Dermis blood vessel endothelial cell (primary cell): ENCODE measurements around the gene SH3PXD2B. TPM values are rescaled to one million over a fixed set of nuclear protein-coding genes. Genes with fewer than 3 reads are reported as not detected.
"Not testable (repeated sequence)": the region's sequence is repeated elsewhere in the genome, so short reads cannot be mapped to it uniquely, and the experiment has no call there.

Source experiments
- DNase-seq: peaks from one replicate; pipeline ENCODE4 v3.0.0; 2010
- total RNA-seq: library from RNA; depleted of rRNA; stranded (reverse); fragments of >200 nt; gene quantifications from 2 replicates; pipeline ENCODE4 v1.2.3, GENCODE V29; 2014

The SH3PXD2B gene
- total RNA-seq, 1 donor from 2014 or later: 15.0 TPM

DNA sequence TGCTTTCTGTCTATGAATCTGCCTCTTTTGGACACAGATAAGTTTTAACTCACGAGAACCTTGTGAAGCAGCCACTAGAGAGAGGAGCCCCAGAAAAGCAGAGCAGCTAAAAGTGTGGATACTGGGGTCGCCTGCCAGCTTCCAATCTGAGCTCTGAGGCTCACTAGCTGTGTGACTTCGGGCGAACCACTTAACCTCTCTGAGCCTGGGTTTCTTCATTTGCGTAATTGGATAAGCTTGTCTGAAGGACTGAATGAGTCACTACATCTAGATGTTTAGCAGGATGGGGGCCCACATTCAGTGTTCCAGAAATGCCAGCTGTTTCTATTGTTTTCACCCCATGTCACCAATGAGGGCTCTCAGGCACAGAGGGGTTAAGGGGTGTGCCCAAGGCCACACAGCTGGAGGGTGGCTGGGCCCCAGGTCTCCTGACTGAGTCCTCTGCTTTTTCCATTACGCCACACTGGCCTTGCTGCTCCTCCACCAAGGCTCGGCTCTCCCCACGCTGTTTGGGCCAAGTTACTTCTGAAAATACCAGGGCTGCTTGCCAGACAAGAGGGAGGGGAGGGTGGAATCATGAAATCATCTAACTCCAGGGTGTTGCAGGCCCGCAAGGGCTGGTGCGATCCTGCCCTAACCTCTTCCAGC, 36.2 kb downstream of the SH3PXD2B start:
- peak; percentile 68 for DNase-seq

DNA sequence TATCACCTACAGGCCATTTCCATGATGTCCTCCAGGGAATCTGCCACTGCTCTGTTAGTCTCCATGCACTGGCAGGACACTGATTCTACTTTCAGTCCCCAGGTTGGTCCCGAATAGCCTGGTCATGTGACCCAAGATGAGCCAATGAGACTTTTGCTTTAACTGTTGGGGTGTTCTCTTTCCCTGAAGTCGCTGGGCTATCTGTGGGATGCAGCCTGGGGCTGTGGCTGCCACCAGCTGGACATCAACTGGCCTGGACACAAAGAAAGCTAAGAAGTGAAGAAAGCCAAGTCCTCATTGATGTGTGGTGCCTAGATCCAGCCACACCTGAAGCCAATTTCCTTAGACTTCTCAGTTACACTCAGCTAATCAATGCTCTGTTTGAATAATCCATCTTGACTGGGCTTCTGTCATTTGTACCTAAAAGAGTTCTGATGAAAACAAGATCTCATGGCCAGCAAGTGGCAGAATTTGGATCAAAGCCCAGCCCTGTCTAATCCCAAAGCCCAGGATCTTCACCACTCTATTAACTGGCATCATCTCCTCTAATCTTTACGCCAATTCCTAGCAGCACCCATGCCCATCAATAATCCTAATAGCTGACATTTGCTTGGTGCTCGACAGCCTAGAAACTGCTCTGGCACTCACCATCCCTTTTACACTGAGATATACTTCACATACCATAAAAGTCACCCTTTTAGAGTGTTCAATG, 37.0 kb downstream of the SH3PXD2B start:
- DNase-seq: no peak

DNA sequence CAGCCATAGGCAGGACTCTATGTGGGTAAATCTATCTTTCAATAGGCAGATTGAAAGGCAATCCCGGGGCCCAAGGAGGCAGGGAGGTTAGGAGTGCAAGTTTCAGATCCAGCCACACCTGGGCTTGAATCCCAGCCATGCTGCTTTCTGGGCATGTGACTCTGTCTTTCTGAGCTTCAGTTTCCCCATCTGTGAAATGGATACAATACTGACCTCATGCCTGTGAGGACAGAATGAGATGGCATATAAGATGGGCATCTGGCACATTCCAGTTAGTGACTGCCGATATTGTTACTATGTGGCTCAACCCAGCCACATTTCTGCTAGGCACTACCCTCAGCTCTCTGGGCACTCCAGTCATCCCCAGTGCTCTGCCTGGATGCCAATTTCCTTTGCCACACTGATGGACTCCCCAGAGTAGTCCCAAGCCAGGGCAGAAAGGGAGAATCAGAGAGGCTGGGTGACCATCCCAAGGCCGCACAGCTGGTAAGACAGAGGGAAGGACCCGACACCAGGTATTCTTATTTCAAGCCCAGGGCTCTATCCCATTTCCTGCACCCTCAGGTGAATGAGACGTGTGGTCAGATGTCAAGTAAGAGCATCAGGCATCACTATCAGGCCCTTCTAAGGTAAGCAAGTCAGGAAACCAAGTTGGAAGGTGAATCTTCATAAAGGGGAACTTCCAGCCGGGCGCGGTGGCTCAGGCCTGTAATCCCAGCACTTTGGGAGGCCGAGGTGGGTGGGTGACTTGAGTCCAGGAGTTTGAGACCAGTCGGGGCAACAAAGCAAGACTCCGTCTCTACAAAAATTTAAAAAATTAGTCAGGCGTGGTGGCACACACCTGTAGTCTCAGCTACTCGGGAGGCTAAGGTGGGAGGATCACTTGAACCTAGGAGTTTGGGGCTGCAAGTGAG, 38.7 kb downstream of the SH3PXD2B start:
- no peak for DNase-seq

DNA sequence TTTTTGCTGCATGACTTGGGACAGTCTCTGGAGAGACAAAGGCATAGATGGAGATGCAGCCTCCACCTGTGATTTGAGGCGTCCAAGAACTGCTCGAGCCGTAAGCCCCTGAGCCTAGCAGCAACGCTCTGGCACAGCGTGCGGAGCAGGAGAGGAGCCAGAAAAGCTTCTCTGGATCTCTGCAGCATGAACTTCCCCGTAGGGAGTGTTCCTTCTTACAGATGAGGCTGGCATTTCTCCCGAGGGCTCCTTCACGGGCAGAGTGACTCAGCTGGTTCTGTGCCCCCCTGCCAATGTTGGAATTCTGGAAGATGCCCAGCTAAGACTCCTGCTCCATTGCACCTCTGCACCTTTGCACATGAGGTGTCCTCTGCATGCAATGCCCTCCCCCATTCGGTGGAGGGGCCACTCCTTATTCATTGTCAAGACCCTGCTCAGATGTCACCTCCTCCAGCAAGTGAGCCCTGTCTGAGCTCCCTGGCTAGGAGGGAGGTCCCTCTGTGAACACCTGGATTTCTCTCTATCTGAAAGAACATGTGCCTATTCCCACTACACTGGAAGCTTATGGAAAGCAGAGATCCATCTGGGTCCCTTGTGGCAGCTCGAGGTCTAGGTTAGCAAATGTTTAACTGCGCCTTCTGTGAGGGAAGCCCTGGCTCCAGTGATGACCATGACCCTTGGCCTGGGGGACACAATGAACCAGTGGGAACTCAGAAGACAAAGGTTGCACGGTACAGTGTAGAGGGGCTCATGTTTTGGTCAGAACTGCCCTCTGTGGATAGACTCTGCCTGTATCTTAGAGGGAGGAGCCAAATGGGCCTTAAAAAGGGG, 39.6 kb downstream of the SH3PXD2B start:
- no peak for DNase-seq

DNA sequence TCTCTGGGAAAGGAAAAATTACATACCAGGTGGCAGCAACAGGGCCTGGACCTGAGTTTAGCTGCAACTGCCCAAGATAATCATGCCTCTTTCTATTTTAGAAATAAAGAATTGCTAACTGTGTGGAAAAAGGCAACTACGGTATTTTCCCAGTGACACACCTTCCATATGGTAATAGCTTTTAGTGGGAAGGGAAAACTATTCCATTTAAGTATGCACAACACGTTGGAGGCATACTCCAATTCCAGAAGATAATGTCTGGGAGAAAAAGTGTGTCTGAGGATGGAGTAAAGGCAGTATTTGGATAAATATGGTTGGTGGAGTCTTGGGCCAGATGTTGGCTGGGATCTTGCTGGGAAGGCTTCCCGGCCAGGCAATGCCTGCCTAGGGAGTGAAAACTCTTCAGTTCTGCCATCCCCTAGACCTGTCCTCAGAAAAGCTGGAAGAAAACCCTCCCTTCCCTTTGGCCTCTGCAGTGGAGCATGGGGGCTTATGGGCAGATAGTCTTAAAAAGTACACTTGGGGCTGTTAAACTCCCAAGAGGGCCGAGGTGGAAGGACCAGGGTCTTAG, 40.6 kb downstream of the SH3PXD2B start:
- no peak for DNase-seq

DNA sequence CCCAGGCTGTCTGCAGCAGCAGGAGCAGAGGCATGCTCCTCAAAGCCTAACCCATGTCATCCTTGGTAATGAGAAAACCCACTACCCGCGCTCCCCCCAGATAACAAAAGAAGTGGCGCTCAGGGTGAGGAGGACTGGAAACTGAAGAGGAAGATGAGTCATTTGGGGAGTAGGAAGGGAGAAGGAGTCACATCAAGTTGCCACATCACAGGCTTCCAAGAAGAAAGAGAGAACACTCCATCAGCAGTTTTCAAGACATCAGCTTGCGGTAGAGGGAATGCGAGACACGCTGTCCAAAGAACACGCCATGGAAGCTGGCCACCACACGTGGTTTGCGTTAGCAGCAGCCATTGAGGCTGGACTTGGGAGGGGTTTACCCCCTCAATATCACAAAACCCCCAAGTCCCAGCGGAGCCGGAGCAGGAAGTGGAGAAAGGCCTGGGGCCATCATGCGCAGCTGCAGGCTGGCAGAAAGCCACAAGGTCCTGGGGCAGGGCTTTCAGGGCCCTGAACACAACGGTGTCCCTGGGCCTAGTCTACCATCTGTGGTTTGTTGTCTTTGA, 41.5 kb downstream of the SH3PXD2B start:
- peak; percentile 80 for DNase-seq

DNA sequence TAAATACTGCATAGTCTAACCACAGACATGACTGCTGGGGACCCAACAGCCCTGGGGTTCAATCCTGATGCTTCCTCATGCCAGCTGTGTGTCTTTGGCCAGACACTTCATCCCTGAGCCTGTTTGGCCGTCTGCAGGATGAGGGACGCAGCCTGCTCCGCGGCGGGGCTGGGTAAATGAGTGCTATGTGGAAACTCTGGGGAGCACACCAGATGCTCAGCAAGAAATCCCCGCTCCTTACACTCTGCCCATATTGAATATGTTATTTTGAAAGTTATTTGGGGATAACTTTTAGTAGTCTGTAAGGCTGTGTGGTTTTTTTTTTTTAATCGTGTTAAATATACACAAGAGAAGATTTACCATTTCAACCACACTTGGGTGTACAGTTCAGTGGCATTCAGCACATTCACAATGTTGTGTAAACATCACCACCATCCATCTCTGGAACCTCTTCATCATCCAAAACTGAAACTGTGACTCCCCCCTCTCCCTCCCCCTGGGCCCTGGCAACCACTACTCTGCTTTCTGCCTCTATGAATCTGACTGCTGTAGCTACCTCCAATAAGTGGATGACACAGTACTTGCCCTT, 42.7 kb downstream of the SH3PXD2B start:
- DNase-seq: no peak

DNA sequence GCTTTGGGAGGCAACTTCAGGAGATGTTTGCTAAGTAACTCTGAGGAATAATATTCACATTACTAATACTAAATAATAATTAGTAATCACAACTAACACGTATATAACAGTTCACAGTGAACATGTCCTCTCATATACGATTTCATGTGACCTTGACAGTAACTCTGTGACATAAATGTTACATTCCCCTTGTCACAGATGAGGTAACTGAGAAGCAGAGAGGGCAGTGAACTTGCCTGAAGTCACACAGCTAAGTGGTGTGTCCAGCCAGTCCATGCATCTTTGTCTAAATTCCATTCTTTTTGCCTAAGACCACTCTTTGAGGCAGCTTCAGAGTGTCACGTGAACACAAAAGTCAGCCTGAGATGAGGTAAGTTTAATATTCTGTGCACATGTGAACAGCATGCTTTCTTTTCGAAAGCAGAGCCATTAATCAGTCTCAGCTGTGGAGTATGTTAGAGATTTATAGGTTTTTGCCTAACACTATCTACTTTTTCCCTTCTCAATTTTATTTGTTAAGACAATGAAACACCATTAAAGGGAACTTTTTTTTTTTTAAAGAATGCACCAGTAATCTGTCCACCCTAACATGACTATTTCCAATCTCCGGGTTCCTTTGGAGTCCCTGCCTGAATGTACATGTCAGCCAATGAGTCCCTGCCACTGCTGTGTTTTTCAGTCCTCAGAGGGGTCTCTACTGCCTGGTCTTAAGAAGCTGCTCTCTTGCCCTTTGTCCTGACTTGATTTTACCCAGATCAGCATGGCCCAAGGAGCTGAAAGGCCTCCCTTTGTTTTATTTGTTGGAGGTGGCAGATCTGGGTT, 43.5 kb downstream of the SH3PXD2B start:
- no peak for DNase-seq

DNA sequence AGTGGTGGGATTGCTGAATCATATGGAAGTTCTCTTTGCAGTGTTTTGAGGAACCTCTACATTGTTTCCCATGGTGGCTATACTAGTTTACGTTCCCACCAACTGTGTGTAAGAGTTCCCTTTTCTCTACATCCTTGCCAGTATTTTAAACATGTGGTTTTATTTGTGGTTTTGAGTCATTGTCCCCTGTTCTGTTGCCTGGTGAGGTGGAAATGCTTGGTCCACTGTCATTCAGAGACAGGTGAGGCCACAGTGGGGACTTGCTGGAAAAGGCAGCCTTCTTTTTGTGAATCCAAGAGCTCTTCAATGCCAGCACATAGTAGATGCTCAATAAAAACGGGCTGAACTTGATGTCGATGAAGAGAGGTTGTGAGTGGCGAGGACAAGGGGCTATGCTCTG, 44.2 kb downstream of the SH3PXD2B start:
- DNase-seq: no peak

DNA sequence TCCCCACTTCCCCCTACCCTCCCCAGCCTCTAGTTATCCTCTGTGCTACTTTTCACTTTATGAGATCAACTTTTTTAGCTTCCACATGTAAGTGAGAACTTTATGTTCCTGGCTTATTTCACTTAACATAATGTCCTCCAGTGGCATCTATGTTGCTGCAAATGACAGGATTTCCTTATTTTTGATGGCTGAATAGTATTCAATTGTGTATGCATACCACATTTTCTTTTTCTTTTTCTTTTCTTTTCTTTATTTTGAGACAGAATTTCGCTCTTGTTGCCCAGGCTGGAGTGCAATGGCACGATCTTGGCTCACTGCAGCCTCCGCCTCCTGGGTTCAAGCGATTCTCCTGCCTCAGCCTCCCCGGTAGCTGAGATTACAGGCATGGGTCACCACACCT, 44.8 kb downstream of the SH3PXD2B start:
- not testable (repeated sequence) for DNase-seq

DNA sequence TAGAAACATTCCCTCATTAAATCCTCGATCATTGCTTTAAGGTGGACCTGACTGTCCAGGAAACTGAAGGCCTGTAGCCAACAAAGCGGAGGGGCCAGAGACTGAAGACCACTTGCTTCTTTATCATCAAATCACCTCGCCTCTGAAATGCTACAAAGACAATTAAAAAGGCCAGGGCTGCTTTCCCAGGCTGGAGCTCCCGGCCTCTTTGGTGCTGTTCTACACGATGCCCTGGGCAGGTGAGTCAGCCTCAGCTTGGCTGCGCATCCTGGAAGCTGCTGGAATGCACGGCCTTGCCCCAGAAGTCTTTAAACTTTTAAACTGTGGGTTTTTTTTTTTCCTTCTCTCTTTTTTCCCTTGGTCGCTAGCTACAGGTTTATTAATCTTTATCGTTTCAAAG, 46.5 kb downstream of the SH3PXD2B start:
- peak; percentile 46 for DNase-seq

DNA sequence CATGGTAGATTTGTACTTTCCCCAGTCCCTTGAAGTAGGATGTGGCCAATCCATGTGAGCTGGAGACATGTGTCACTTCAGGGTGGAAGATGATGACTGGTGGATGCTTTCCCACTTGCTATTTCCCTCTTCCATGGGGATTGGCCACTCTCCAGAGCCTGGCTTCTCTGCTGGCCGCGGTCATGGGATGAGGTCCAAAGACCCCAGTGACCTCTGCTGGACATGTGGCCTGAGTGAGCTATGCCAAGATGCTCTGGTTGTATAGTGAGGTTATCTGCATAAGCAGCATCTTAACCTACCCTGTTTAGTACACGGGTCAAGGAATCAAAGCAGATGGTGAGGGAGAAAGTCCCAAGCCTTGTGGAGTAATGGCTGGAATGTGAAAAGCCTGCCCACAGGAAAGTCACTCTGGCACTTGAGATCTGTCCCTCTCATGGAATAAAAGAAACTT, 47.1 kb downstream of the SH3PXD2B start:
- DNase-seq: peak; percentile 33

DNA sequence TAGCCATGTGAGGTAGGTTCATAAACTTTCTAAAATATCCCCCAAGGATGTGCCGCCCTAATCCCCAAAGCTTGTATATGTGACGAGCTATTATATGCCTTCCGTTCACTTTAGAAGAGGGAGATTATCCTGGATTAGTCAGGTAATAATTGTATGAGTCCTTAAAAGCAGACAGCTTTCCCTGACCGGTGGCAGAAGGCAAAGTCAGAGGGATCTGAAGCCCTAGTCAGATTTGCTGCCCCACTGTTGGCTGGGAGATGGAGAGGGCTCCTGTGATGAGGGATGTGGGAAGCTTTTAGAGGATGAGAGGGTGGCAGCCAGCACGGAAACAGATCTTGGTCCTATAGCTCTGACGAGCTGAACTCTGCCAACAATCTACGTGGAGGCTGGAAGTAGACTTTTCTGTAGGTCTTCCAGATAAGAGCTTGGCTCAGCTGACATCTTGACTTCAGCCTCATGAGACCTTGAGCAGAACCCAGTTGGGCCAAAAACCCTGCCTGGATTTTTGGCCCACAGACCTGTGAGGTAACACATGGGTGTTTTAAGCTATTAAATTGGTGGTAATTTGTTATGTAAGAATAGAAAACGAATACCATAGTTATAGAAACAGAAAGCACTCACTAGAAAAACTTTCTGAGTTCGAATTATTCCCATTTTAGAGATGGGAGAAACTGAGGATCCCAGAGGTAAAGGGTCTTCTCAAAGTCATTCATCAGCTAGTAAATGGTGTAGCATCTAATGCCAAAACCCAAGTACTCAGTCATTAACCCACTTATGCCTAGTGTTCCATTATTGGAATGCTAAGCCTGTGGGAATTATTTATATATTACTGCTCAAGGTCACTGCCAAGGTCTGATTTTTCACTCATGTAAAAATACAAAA, 48.9 kb downstream of the SH3PXD2B start:
- DNase-seq: no peak

DNA sequence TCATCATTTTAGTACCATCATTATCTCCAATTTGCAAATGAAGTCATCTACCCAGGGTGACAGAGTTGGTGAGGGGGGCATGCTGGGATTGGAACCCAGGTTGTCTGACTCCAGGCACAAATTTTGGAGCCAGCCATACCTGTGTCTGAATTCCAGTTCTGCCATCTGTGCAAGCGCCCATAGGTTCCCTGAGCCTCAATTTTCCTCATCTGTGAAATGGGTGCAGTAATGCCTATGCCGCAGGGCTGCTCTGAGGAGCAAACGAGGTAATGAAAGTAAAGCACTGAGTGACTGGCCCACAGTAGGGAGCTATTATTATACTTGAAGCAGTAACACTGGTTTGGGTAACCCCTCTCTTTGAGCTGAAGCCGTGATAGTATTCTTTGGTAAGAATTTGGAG, 49.6 kb downstream of the SH3PXD2B start:
- DNase-seq: no peak

DNA sequence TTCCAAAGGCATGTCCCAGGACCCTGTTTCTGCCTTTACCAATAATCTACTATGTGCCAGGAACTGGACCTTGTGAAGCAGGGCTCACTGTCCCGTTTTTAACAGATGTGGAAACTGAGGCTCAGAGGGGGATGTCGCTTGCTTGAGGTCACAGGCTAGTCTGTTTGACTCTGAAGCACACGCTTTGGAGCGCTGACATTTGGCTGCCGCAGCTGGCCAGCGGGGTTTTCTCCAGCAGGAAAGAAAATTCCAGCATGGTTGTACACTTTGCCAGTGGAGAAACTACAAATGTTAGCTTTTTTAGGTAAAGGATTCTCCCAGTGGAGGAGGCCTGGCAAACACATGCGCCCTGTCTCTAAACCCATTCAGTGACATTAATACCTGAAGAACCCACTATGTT, 50.5 kb downstream of the SH3PXD2B start:
- no peak for DNase-seq

DNA sequence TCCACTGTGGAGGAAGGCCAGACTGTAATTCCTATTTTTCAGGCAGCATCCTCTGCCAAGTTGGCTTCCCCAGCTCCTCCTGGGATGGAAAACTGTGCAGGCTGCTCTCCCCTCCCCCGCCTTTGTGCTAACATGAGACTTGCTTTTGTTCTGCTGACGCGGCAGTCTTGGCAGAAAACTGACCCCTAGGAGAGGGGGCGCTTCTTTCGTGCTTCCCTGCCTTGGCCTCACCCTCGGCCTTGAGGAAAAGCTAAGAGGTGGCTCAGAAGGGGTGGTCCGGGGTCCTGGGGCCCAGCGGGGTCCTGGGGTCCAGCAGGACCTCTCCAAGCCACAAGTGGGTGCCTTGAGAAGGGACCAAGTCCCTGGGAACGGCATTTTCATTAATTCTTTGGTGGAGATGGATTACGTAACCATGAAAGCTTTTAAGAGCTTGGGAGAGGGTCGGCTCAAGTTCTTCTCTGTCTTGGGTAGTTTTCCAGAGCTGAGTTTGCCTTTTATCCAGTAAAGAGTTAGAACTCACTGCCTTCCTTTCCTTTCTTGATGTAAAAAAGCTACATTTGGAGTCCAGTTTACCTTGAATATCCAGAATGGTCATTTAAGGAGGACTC, 51.0 kb downstream of the SH3PXD2B start:
- DNase-seq: no peak

DNA sequence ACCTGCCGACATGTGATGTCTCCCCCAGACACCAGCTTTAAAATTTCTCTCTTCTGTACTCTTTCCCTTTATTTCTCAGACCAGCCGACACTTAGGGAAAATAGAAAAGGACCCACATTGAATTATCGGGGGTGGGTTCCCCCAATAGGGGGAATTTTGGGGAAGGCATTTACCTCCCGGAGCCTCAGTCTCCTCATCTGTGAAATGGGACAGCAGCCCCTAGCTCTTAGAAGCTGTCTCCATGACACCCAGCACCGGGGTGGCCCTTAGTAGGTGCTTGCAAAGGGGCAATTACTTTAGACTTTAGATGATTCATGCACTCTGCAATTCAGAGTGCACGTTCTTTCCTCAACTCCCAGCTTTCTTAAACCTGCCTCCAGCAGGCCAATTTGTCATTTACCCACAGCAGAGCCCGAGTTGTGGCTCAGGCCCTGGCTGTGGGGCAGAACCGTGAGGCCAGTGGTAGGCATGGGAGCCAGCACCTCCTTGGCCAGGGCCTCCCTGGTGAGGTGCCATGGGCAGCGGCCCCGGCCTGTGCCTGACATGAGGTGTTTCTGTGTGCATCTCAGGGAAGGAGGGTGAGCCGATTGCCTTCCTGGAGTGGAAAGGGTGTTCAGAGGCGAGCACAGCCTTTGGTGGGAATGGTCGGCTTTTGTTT, 51.7 kb downstream of the SH3PXD2B start:
- DNase-seq: no peak

DNA sequence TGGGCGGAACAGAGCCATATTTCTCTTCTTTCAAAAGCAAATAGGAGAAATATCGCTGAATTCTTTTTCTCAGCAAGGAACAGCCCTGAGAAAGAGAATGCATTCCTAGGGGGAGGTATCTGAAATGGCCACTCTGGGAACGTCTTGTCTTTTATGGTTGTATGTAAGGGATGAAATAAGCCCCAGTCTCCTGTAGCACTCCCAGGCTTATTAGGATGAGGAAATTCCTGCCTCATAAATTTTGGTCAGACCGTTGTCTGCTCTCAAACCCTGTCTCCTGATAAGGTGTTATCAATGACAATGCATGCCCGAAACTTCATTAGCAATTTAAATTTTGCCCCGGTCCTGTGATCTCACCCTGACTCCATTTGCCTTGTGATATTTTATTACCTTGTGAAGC, 52.3 kb downstream of the SH3PXD2B start:
- not testable (repeated sequence) for DNase-seq
